Hematopoietic multipotent progenitor cell treated with erythropoietin and hydrocortisone succinate and interleukin-3 and kit ligand, for 15 days (in vitro differentiated cells): Measurements from ENCODE around the gene PIMREG.

Experiments used
- DNase-seq: peaks from one replicate; pipeline ENCODE4 v3.0.0-alpha.2; 2015; ENCODE audit warnings: low spot score

PIMREG gene

DNA sequence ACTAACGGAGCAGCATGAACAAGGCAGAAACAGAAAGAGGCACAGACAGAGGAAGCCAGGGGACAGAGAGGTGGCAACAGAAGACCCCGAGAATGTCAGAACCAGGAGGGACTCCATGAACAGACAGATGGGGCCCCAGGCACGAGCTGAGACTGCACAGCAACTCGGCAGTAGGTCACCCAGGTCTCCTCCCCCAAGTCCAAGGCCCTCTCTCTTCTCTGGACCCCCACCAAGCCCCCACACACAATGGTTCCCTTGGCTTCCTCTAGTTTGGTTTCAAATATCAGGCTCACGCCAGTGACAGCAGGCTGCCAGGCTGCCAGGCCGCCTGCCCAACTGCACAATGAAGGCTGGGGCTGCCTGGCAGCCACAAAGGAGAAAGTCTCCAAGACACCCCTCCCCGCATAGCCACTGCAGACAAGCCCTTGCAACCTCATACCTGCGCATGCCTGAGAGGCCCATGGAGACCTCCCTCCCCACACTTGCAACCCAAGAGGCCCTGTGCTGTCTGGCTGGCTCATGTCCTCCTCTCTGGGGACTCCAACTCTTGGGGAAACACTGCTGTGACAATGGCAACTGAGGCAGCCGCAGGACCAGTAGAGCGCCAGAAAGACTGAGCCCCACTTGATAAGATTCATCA, 54.8 kb downstream of the PIMREG start:
- no peak for DNase-seq
